IPS-15b (cell line): Measurements from ENCODE around the gene SELENON.

ENCODE experiments used
- H3K27me3 ChIP-seq: one replicate; pipeline ENCODE4 v1.6.1; 2013; ENCODE audit warnings: low read length; ENCODE audit not compliant: control insufficient read depth, insufficient read depth
- H3K36me3 ChIP-seq: one replicate; pipeline ENCODE4 v1.6.1; 2013; ENCODE audit warnings: low read length; ENCODE audit not compliant: control insufficient read depth, insufficient read depth
- H3K4me1 ChIP-seq: one replicate; pipeline ENCODE4 v1.6.1; 2013; ENCODE audit warnings: mild to moderate bottlenecking, low read length; ENCODE audit not compliant: control insufficient read depth, insufficient read depth
- H3K4me3 ChIP-seq: one replicate; pipeline ENCODE4 v1.5.1; 2013; ENCODE audit warnings: low read depth, low read length
- H3K9ac ChIP-seq: one replicate; pipeline ENCODE4 v1.6.1; 2013; ENCODE audit warnings: low read depth, mild to moderate bottlenecking, low read length
- H3K9me3 ChIP-seq: one replicate; pipeline ENCODE4 v1.6.1; 2013; ENCODE audit warnings: mild to moderate bottlenecking, low read length; ENCODE audit not compliant: control insufficient read depth, insufficient read depth

SELENON gene

GRCh38 chr1:25808481-25809244 lies 8.7 kb downstream of the SELENON start:
- no peaks in the 10 kb centered on the region for H3K27me3 ChIP-seq
- H3K36me3 ChIP-seq: peaks cover 24% of the 10 kb centered on the region
- H3K9ac ChIP-seq: no peak overlapping the region
- no peaks in the 10 kb centered on the region for H3K4me1 ChIP-seq
- no peaks in the 10 kb centered on the region for H3K9me3 ChIP-seq
- H3K4me3 ChIP-seq: no peak overlapping the region

DNA sequence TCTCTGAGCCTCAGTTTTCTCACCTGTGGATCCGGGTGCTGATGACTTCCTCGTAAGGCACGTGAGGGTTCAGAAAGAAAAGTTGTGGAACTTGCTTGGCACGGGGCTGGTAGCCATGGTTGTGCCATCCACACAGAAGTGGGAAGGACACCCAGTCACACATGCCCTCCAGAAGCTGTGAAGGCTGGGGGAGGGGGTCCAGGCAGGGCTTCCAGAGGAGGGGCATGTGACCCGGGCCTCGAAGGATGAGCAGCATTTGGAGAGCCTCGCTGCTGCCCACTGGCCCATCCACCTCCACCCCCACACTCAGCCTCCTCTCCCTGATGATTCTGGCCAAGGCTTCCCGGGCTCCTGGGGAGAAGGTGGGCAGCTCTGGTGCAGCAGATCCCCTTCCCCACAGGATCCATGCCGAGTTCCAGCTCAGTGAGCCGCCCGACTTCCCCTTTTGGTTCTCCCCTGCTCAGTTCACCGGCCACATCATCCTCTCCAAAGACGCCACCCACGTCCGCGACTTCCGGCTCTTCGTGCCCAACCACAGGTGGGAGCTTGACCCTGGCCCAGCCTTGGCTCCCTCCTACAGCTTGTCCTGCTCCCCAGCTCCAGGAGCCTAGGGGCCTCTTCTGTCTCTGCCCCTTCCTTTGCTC lies 9.4 kb downstream of the SELENON start:
- Histone ChIP-seq H3K4me3 (no peak overlapping the region), H3K9ac (no peak overlapping the region), H3K4me1 (no peaks in the 10 kb centered on the region), H3K27me3 (no peaks in the 10 kb centered on the region), H3K9me3 (no peaks in the 10 kb centered on the region), H3K36me3 (peaks cover 27% of the 10 kb centered on the region)

DNA sequence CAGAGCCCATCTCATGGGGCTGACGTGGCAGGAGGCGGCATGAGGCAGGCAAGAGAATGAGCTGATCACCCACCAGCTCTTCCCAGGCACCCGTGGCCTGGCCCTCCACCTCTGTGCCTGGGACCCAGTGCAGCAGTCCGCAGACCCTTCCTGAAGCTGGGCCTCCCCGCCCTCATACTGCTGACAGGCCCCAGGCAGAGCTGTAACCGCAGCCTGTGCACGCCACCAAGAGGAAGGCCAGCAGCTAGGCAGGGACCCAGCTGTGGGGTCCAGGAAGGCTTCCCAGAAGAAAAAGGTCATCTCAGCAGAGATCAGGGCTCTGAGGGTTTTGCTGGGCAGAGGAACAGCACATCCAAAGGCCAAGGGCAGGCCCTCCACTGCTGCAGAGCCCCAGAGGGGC lies 9.9 kb downstream of the SELENON start:
- no peaks in the 10 kb centered on the region for H3K9me3 ChIP-seq
- no peaks in the 10 kb centered on the region for H3K27me3 ChIP-seq
- no peaks in the 10 kb centered on the region for H3K4me1 ChIP-seq
- H3K4me3 ChIP-seq: no peak overlapping the region
- H3K9ac ChIP-seq: no peak overlapping the region
- H3K36me3 ChIP-seq: peaks cover 28% of the 10 kb centered on the region

DNA sequence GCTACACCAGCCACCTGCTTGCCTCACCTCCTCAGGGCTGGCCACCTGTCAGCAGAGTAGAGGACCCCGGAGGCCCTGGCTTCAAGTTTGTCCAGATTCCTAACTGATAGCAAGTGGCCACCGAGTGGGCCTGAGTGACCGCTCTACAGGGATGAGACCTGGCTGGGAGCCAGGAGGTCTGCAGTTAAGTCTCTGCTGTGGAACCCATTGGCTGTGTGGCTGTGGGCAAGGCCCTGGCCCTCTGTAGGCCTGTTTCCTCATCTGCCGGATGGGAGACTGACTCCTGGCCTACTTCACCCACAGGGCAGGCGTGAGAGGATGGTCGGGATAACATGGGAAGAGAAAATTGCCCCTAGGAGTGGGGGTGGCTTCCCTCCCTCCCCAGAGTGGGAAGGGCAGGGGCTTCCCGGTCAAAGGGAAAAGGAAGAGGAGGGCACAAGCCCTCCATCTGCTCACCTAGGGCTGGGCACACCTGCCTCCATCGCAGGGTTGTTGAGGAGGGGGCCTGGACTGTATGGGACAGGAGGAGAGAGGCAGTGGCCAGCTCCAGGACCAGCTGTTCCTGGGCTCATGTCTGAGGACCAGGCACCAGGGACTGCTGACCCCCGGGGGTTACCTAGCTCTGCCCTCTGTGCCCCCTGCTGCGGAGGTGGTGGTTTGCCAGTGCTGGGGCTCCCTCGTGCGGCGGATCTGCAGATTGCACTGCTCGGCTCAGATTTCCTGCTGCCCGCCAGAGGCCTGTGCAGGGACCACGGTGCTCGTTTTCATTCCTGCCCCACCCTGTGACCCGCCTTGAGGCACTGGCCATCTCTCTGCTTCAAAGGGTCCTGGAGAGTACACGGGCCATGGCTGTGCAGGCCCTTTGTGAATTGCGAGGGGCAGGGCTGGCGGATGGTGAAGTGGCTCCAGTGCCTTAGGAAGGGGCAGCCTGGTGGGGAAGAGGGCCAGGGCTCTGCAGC lies 10.6 kb downstream of the SELENON start:
- no peaks in the 10 kb centered on the region for H3K4me1 ChIP-seq
- H3K9me3 ChIP-seq: no peaks in the 10 kb centered on the region
- no peak overlapping the region for H3K4me3 ChIP-seq
- peaks cover 28% of the 10 kb centered on the region for H3K36me3 ChIP-seq
- H3K9ac ChIP-seq: no peak overlapping the region
- no peaks in the 10 kb centered on the region for H3K27me3 ChIP-seq

- no peaks in the 10 kb centered on the region for H3K27me3 ChIP-seq
- no peak overlapping the region for H3K9ac ChIP-seq
- no peak overlapping the region for H3K4me3 ChIP-seq
- H3K36me3 ChIP-seq: peaks cover 30% of the 10 kb centered on the region
- no peaks in the 10 kb centered on the region for H3K4me1 ChIP-seq
- no peaks in the 10 kb centered on the region for H3K9me3 ChIP-seq
These were observed 11.5 kb downstream of the SELENON start for GRCh38 chr1:25811384-25812082.

- no peak overlapping the region for H3K9ac ChIP-seq
- peaks cover 30% of the 10 kb centered on the region for H3K36me3 ChIP-seq
- no peaks in the 10 kb centered on the region for H3K27me3 ChIP-seq
- no peak overlapping the region for H3K4me3 ChIP-seq
- H3K4me1 ChIP-seq: peaks cover under 1% of the 10 kb centered on the region
- no peaks in the 10 kb centered on the region for H3K9me3 ChIP-seq
These were observed 13.2 kb downstream of the SELENON start for GRCh38 chr1:25813071-25813733.

- Histone ChIP-seq H3K4me3 (no peak overlapping the region), H3K4me1 (peaks cover 7% of the 10 kb centered on the region), H3K27me3 (no peaks in the 10 kb centered on the region), H3K9ac (no peak overlapping the region), H3K9me3 (no peaks in the 10 kb centered on the region), H3K36me3 (peaks cover 30% of the 10 kb centered on the region)
These were observed 13.9 kb downstream of the SELENON start for GRCh38 chr1:25813734-25814471.

- Histone ChIP-seq H3K4me1 (peaks cover 9% of the 10 kb centered on the region), H3K27me3 (no peaks in the 10 kb centered on the region), H3K9me3 (no peaks in the 10 kb centered on the region), H3K4me3 (no peak overlapping the region), H3K9ac (no peak overlapping the region), H3K36me3 (peaks cover 29% of the 10 kb centered on the region)
These were observed 14.6 kb downstream of the SELENON start for GRCh38 chr1:25814549-25815087.

DNA sequence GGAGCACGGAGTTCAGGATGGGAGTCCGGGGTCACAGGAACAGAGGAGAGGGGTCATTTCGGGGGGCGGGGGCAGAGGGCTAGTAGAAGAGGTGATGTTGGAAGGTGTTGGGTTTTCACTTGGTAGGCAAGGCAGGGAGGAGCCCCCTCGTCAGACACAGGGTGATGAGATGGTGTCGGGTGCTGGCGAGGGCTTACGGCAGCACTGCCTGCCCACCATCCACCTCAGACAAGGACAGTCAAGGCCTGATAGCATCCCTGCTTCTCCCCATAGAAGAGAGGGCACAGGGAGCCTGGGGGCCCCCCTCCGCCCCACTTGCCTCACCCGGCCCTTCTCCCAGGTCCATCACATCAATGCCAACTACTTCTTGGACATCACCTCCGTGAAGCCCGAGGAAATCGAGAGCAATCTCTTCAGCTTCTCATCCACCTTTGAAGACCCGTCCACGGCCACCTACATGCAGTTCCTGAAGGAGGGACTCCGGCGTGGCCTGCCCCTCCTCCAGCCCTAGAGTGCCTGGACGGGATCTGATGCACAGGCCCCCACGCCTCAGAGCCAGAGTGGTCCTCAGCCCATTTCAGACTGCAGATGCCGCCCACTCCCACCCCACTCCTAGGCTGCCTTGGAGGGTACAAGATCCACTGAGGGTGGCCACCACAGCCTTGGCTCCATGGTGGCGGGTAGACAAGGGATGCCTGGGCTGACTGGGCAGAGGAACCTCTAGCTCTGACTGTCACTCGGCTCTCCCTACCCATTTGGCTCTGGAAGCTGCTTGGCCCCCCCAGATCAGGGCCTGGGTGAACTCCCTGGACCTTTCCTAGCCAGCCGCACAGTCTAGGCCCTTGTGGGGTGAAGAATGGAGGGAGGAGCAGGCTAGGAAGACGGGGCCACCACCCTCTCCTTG lies 15.5 kb downstream of the SELENON start:
- no peak overlapping the region for H3K4me3 ChIP-seq
- H3K36me3 ChIP-seq: peaks cover 21% of the 10 kb centered on the region
- H3K4me1 ChIP-seq: peaks cover 9% of the 10 kb centered on the region
- H3K9ac ChIP-seq: no peak overlapping the region
- H3K27me3 ChIP-seq: no peaks in the 10 kb centered on the region
- H3K9me3 ChIP-seq: no peaks in the 10 kb centered on the region
